A673 (cell line): Measurements from ENCODE around the gene NOSTRIN. TPM values are rescaled to one million over a fixed set of nuclear protein-coding genes. Genes with fewer than 3 reads are reported as not detected.

ENCODE experiments used
- BruUV-seq: library from RNA; stranded (reverse); fragments of 400-500 nt; replicated peaks from 2 replicates; lab custom pipeline; 2021; lab: Mats Ljungman, UMichigan
- CTCF ChIA-PET: fragments of 300-600 bp; sonication (Branson Sonifier 250); formaldehyde crosslinking; loops from one replicate; lab custom pipeline; 2022; ENCODE audit warnings: antibody characterized with exemption; lab: Charles Lee
- POLR2A ChIA-PET: fragments of 300-600 bp; sonication (Branson Sonifier 250); formaldehyde crosslinking; loops from one replicate; lab custom pipeline; 2022; ENCODE audit warnings: antibody characterized with exemption; ENCODE audit not compliant: low non-redundant PET; lab: Charles Lee
- DNase-seq: peaks from one replicate; pipeline ENCODE4 v3.0.0-alpha.2; 2015; ENCODE audit warnings: low spot score
- H3K27ac ChIP-seq: fragments of 200-600 bp; sonication (generic); 2 replicates; pipeline ENCODE4 v1.5.1; 2016; ENCODE audit warnings: mixed run types, low read depth, mild to moderate bottlenecking, mixed read lengths, antibody characterized with exemption, low read length; ENCODE audit not compliant: poor library complexity, severe bottlenecking
- H3K27me3 ChIP-seq: fragments of 200-600 bp; sonication (generic); replicated peaks from 2 replicates; pipeline ENCODE4 v1.6.1; 2017; ENCODE audit warnings: mixed run types, low read depth, mild to moderate bottlenecking, mixed read lengths, antibody characterized with exemption, low read length; ENCODE audit not compliant: insufficient read depth, poor library complexity
- H3K36me3 ChIP-seq: fragments of 200-600 bp; sonication (generic); 2 replicates; pipeline ENCODE4 v1.6.1; 2016; ENCODE audit warnings: mixed run types, mild to moderate bottlenecking, mixed read lengths, antibody characterized with exemption, low read length; ENCODE audit not compliant: insufficient read depth, poor library complexity, severe bottlenecking
- H3K4me1 ChIP-seq: fragments of 200-600 bp; sonication (generic); 2 replicates; pipeline ENCODE4 v1.6.1; 2017; ENCODE audit warnings: mixed run types, mild to moderate bottlenecking, mixed read lengths, antibody characterized with exemption, low read length; ENCODE audit not compliant: insufficient read depth, poor library complexity, severe bottlenecking
- H3K4me3 ChIP-seq: fragments of 200-600 bp; sonication (generic); 2 replicates; pipeline ENCODE4 v1.5.1; 2016; ENCODE audit warnings: low read depth, mixed run types, mild to moderate bottlenecking, mixed read lengths, low read length; ENCODE audit not compliant: poor library complexity, severe bottlenecking
- H3K9me3 ChIP-seq: fragments of 200-600 bp; sonication (generic); 2 replicates; pipeline ENCODE4 v1.6.1; 2016; ENCODE audit warnings: mixed run types, low read depth, mild to moderate bottlenecking, mixed read lengths, antibody characterized with exemption, low read length; ENCODE audit not compliant: poor library complexity, severe bottlenecking
- EZH2 ChIP-seq: fragments of 200-600 bp; sonication (generic); IDR thresholded peaks from 2 replicates; pipeline ENCODE4 v1.6.1; 2017; ENCODE audit warnings: borderline replicate concordance, low read depth, mild to moderate bottlenecking, mixed read lengths, antibody characterized with exemption, low read length; ENCODE audit not compliant: poor library complexity, severe bottlenecking
- intact Hi-C: fragments of 100-400 bp; cut with micrococcal nuclease; formaldehyde crosslinking; loops from one replicate; pipeline ENCODE4 v1.10.0; 2022; ENCODE audit not compliant: unreplicated experiment
- total RNA-seq: library from RNA; stranded (reverse); gene quantifications from 2 replicates; pipeline ENCODE4 v1.2.3, GENCODE V29; 2021
- TF ChIP-seq, protein P1 (sequence below): fragments of 300-800, 200-600 bp; sonication (generic); conservative IDR thresholded peaks from 2 replicates; pipeline ENCODE4 v1.5.1; 2017; ENCODE audit warnings: low read depth, mild to moderate bottlenecking, antibody characterized with exemption, low read length, moderate library complexity, mixed read lengths

Gene NOSTRIN
- total RNA-seq, 1 experiment from 2014 or later: not detected

- Histone ChIP-seq H3K4me1 (peaks cover 16% of the 10 kb centered on the region), H3K27ac (no peak overlapping the region), H3K27me3 (no peaks in the 10 kb centered on the region), H3K36me3 (no peaks in the 10 kb centered on the region), H3K9me3 (no peaks in the 10 kb centered on the region), H3K4me3 (no peak overlapping the region)
- TF ChIP-seq, protein P1, sequence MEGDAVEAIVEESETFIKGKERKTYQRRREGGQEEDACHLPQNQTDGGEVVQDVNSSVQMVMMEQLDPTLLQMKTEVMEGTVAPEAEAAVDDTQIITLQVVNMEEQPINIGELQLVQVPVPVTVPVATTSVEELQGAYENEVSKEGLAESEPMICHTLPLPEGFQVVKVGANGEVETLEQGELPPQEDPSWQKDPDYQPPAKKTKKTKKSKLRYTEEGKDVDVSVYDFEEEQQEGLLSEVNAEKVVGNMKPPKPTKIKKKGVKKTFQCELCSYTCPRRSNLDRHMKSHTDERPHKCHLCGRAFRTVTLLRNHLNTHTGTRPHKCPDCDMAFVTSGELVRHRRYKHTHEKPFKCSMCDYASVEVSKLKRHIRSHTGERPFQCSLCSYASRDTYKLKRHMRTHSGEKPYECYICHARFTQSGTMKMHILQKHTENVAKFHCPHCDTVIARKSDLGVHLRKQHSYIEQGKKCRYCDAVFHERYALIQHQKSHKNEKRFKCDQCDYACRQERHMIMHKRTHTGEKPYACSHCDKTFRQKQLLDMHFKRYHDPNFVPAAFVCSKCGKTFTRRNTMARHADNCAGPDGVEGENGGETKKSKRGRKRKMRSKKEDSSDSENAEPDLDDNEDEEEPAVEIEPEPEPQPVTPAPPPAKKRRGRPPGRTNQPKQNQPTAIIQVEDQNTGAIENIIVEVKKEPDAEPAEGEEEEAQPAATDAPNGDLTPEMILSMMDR: no peak
- no peak for TF ChIP-seq EZH2
- BruUV-seq: no TSS peak
- DNase-seq: no peak
- intact Hi-C loops: no loop called here
- ChIA-PET CTCF (no interaction called here), POLR2A (no interaction called here)
These were observed 5.2 kb upstream of the NOSTRIN start for GRCh38 chr2:168797286-168797655.

DNA sequence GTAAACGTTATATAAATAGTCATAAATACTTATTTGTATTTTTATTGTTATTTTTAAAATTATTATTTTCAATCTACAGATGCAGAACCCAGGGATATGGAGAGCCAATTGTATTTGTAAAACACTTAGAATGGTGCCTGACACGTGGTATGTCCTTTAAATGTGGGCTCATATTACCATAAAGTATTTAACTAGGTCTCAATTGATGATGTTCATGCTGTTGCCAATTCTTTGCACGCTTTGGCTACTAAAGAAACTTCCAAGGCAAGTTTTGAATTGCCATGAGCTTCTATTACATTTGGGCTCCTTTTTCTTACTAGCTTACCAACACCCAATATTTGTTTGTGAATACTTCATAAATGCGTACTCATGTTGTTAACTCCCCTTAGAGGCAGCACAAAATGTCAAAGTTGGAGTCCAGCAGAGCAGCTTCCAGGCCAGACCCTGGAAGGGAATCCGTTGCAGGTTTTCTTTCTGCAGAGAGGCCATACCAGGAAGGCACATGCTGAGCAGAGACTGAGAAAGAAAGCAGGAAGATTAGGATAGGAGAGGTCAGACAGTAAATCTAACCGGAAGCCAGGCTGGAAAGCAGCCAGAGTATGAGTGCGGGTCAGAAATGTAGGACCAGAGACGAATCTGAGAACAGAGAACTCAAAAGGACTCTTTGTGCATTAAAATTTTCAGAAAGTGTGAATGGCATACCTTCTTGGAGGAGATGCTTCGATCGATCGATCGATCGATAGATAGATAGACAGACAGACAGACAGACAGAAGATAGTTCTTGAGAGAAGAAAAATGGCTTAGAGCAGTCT lies 4.2 kb upstream of the NOSTRIN start:
- no peaks in the 10 kb centered on the region for H3K27me3 ChIP-seq
- H3K27ac ChIP-seq: no peak overlapping the region
- no peaks in the 10 kb centered on the region for H3K9me3 ChIP-seq
- no peaks in the 10 kb centered on the region for H3K36me3 ChIP-seq
- TF ChIP-seq, protein P1: no peak
- TF ChIP-seq EZH2: no peak
- peak; percentile 64 for DNase-seq
- no TSS peak for BruUV-seq
- peaks cover 16% of the 10 kb centered on the region for H3K4me1 ChIP-seq
- POLR2A ChIA-PET: no interaction called here
- intact Hi-C loops: loop anchor here (1.0 kb wide), 1 partner anchor 442 kb away; no protein-coding TSS in a partner anchor
- CTCF ChIA-PET: no interaction called here
- H3K4me3 ChIP-seq: no peak overlapping the region

- Histone ChIP-seq H3K4me3 (no peak overlapping the region), H3K4me1 (peaks cover 16% of the 10 kb centered on the region), H3K27ac (no peak overlapping the region), H3K27me3 (no peaks in the 10 kb centered on the region), H3K36me3 (no peaks in the 10 kb centered on the region), H3K9me3 (no peaks in the 10 kb centered on the region)
- TF ChIP-seq, protein P1: no peak
- no peak for TF ChIP-seq EZH2
- intact Hi-C loops: loop anchor here (1.0 kb wide), 1 partner anchor 443 kb away; no protein-coding TSS in a partner anchor
- DNase-seq: no peak
- ChIA-PET POLR2A (no interaction called here), CTCF (no interaction called here)
- BruUV-seq: no TSS peak
These were observed 3.5 kb upstream of the NOSTRIN start for GRCh38 chr2:168798888-168799410.
